Measurements from ENCODE around the gene POU2F3. TPM values are rescaled to one million over a fixed set of nuclear protein-coding genes. Genes with fewer than 3 reads are reported as not detected.

The POU2F3 gene
- total and polyA plus RNA-seq, 4 donors: 0.31 to 2.4 TPM; not detected in 2

GRCh38 chr11:120222916-120223315 is 17.0 kb upstream of the POU2F3 start:
- intact Hi-C loops (cut with DNase I): no loop called here
- H3K27ac ChIP-seq (ENCODE audit: low read depth in 1 of 2, low read length in 2 of 2): no peak overlapping the region

GRCh38 chr11:120223793-120224192 is 16.1 kb upstream of the POU2F3 start:
- DNase-seq (no peak), ATAC-seq (ENCODE audit: low FRiP score) (no peak)
- no peaks in the 10 kb centered on the region for H3K27me3 ChIP-seq (ENCODE audit: control insufficient read depth in 1 of 2, insufficient read depth in 2 of 2, low read length in 1 of 2)
- no peak overlapping the region for H3K4me3 ChIP-seq (ENCODE audit: low read length in 2 of 2)
- no peaks in the 10 kb centered on the region for H3K36me3 ChIP-seq (ENCODE audit: control insufficient read depth in 1 of 2, insufficient read depth in 2 of 2, low read length in 1 of 2)
- H3K27ac ChIP-seq (ENCODE audit: low read depth in 1 of 2, low read length in 2 of 2): no peak overlapping the region
- H3K9me3 ChIP-seq (ENCODE audit: control insufficient read depth, low read length): no peaks in the 10 kb centered on the region
- WGBS, 2 donors: 42 to 46% methylated on average over 1 of the region's 1 CpG
- H3K4me1 ChIP-seq (ENCODE audit: control insufficient read depth in 1 of 2, insufficient read depth in 2 of 2, low read length in 2 of 2): no peaks in the 10 kb centered on the region
- intact Hi-C loops (cut with DNase I): no loop called here

More at GRCh38 chr11:120222916-120223315, 17.0 kb upstream of the POU2F3 start:
- no peak overlapping the region for H3K4me3 ChIP-seq (ENCODE audit: low read length in 2 of 2)
- H3K27me3 ChIP-seq (ENCODE audit: control insufficient read depth in 1 of 2, insufficient read depth in 2 of 2, low read length in 1 of 2): no peaks in the 10 kb centered on the region
- H3K36me3 ChIP-seq (ENCODE audit: control insufficient read depth in 1 of 2, insufficient read depth in 2 of 2, low read length in 1 of 2): no peaks in the 10 kb centered on the region
- DNase-seq (no peak), ATAC-seq (ENCODE audit: low FRiP score) (no peak)
- 90 to 94% methylated on average over 8 of the region's 8 CpGs for WGBS, 2 donors
- H3K9me3 ChIP-seq (ENCODE audit: control insufficient read depth, low read length): no peaks in the 10 kb centered on the region
- no peaks in the 10 kb centered on the region for H3K4me1 ChIP-seq (ENCODE audit: control insufficient read depth in 1 of 2, insufficient read depth in 2 of 2, low read length in 2 of 2)

GRCh38 chr11:120224361-120224760 is 15.6 kb upstream of the POU2F3 start:
- no peak for DNase-seq
- Histone ChIP-seq H3K4me3 (ENCODE audit: low read length in 2 of 2) (no peak overlapping the region), H3K27me3 (ENCODE audit: control insufficient read depth in 1 of 2, insufficient read depth in 2 of 2, low read length in 1 of 2) (no peaks in the 10 kb centered on the region), H3K9me3 (ENCODE audit: control insufficient read depth, low read length) (no peaks in the 10 kb centered on the region), H3K4me1 (ENCODE audit: control insufficient read depth in 1 of 2, insufficient read depth in 2 of 2, low read length in 2 of 2) (no peaks in the 10 kb centered on the region), H3K36me3 (ENCODE audit: control insufficient read depth in 1 of 2, insufficient read depth in 2 of 2, low read length in 1 of 2) (no peaks in the 10 kb centered on the region), H3K27ac (ENCODE audit: low read depth in 1 of 2, low read length in 2 of 2) (no peak overlapping the region)
- intact Hi-C loops (cut with DNase I): no loop called here
- no peak for ATAC-seq (ENCODE audit: low FRiP score)
- WGBS, 2 donors: 91 to 93% methylated on average over 6 of the region's 6 CpGs

GRCh38 chr11:120224972-120225909 is 14.7 kb upstream of the POU2F3 start:
- H3K4me1 ChIP-seq (ENCODE audit: control insufficient read depth in 1 of 2, insufficient read depth in 2 of 2, low read length in 2 of 2): no peaks in the 10 kb centered on the region
- no peak overlapping the region for H3K4me3 ChIP-seq (ENCODE audit: low read length in 2 of 2)
- H3K36me3 ChIP-seq (ENCODE audit: control insufficient read depth in 1 of 2, insufficient read depth in 2 of 2, low read length in 1 of 2): no peaks in the 10 kb centered on the region
- no peaks in the 10 kb centered on the region for H3K9me3 ChIP-seq (ENCODE audit: control insufficient read depth, low read length)
- H3K27ac ChIP-seq (ENCODE audit: low read depth in 1 of 2, low read length in 2 of 2): no peak overlapping the region
- 84 to 87% methylated on average over 21 to 22 of the region's 22 CpGs for WGBS, 2 donors
- DNase-seq (no peak), ATAC-seq (ENCODE audit: low FRiP score) (peak; percentile 20)
- no peaks in the 10 kb centered on the region for H3K27me3 ChIP-seq (ENCODE audit: control insufficient read depth in 1 of 2, insufficient read depth in 2 of 2, low read length in 1 of 2)
- intact Hi-C loops (cut with DNase I): loop anchor here in 1 of 2 donors (5.0 kb wide), 1 partner anchor 53 kb away; no protein-coding TSS in a partner anchor

GRCh38 chr11:120226242-120226641 is 13.7 kb upstream of the POU2F3 start:
- Histone ChIP-seq H3K4me3 (ENCODE audit: low read length in 2 of 2) (no peak overlapping the region), H3K9me3 (ENCODE audit: control insufficient read depth, low read length) (no peaks in the 10 kb centered on the region), H3K27ac (ENCODE audit: low read depth in 1 of 2, low read length in 2 of 2) (no peak overlapping the region), H3K27me3 (ENCODE audit: control insufficient read depth in 1 of 2, insufficient read depth in 2 of 2, low read length in 1 of 2) (no peaks in the 10 kb centered on the region), H3K4me1 (ENCODE audit: control insufficient read depth in 1 of 2, insufficient read depth in 2 of 2, low read length in 2 of 2) (no peaks in the 10 kb centered on the region), H3K36me3 (ENCODE audit: control insufficient read depth in 1 of 2, insufficient read depth in 2 of 2, low read length in 1 of 2) (no peaks in the 10 kb centered on the region)
- intact Hi-C loops (cut with DNase I): loop anchor here in 1 of 2 donors (5.0 kb wide), 1 partner anchor 54 kb away; no protein-coding TSS in a partner anchor
- ATAC-seq (ENCODE audit: low FRiP score): no peak
- 87 to 88% methylated on average over 5 of the region's 5 CpGs for WGBS, 2 donors
- DNase-seq: no peak

GRCh38 chr11:120226714-120227113 is 13.2 kb upstream of the POU2F3 start:
- DNase-seq: no peak
- Histone ChIP-seq H3K4me3 (ENCODE audit: low read length in 2 of 2) (no peak overlapping the region), H3K27me3 (ENCODE audit: control insufficient read depth in 1 of 2, insufficient read depth in 2 of 2, low read length in 1 of 2) (no peaks in the 10 kb centered on the region), H3K4me1 (ENCODE audit: control insufficient read depth in 1 of 2, insufficient read depth in 2 of 2, low read length in 2 of 2) (no peaks in the 10 kb centered on the region), H3K27ac (ENCODE audit: low read depth in 1 of 2, low read length in 2 of 2) (no peak overlapping the region), H3K9me3 (ENCODE audit: control insufficient read depth, low read length) (no peaks in the 10 kb centered on the region), H3K36me3 (ENCODE audit: control insufficient read depth in 1 of 2, insufficient read depth in 2 of 2, low read length in 1 of 2) (no peaks in the 10 kb centered on the region)
- intact Hi-C loops (cut with DNase I): loop anchor here in 1 of 2 donors (5.0 kb wide), 1 partner anchor 54 kb away; no protein-coding TSS in a partner anchor
- 87 to 88% methylated on average over 13 of the region's 13 CpGs for WGBS, 2 donors
- no peak for ATAC-seq (ENCODE audit: low FRiP score)

- DNase-seq (no peak), ATAC-seq (ENCODE audit: low FRiP score) (no peak)
- Histone ChIP-seq H3K27ac (ENCODE audit: low read depth in 1 of 2, low read length in 2 of 2) (no peak overlapping the region), H3K36me3 (ENCODE audit: control insufficient read depth in 1 of 2, insufficient read depth in 2 of 2, low read length in 1 of 2) (no peaks in the 10 kb centered on the region), H3K4me3 (ENCODE audit: low read length in 2 of 2) (no peak overlapping the region), H3K4me1 (ENCODE audit: control insufficient read depth in 1 of 2, insufficient read depth in 2 of 2, low read length in 2 of 2) (no peaks in the 10 kb centered on the region), H3K9me3 (ENCODE audit: control insufficient read depth, low read length) (no peaks in the 10 kb centered on the region), H3K27me3 (ENCODE audit: control insufficient read depth in 1 of 2, insufficient read depth in 2 of 2, low read length in 1 of 2) (no peaks in the 10 kb centered on the region)
- 84 to 91% methylated on average over 5 of the region's 5 CpGs for WGBS, 2 donors
- intact Hi-C loops (cut with DNase I): loop anchor here in 1 of 2 donors (5.0 kb wide), 1 partner anchor 55 kb away; no protein-coding TSS in a partner anchor
These were observed 12.6 kb upstream of the POU2F3 start for GRCh38 chr11:120227228-120227852.

- ATAC-seq (ENCODE audit: low FRiP score): no peak
- no peak overlapping the region for H3K27ac ChIP-seq (ENCODE audit: low read depth in 1 of 2, low read length in 2 of 2)
- no peaks in the 10 kb centered on the region for H3K9me3 ChIP-seq (ENCODE audit: control insufficient read depth, low read length)
- DNase-seq: no peak
- H3K4me1 ChIP-seq (ENCODE audit: control insufficient read depth in 1 of 2, insufficient read depth in 2 of 2, low read length in 2 of 2): no peaks in the 10 kb centered on the region
- H3K4me3 ChIP-seq (ENCODE audit: low read length in 2 of 2): no peak overlapping the region
- WGBS, 2 donors: 87 to 91% methylated on average over 15 to 16 of the region's 16 CpGs
- no peaks in the 10 kb centered on the region for H3K36me3 ChIP-seq (ENCODE audit: control insufficient read depth in 1 of 2, insufficient read depth in 2 of 2, low read length in 1 of 2)
- intact Hi-C loops (cut with DNase I): loop anchor here (1.0 to 5.0 kb wide), 2 partner anchors 56 to 57 kb away; no protein-coding TSS in a partner anchor
- no peaks in the 10 kb centered on the region for H3K27me3 ChIP-seq (ENCODE audit: control insufficient read depth in 1 of 2, insufficient read depth in 2 of 2, low read length in 1 of 2)
These were observed 11.1 kb upstream of the POU2F3 start for GRCh38 chr11:120228794-120229384.
